Stimulated activated CD8-positive, alpha-beta memory T cell treated with anti-CD3 and anti-CD28 coated beads, Interleukin-2, amount 100 ng/mL, for 1 hour (primary cell): Measurements from ENCODE around the gene CDH23.
A peak's percentile ranks its signal among the peaks of the same experiment; 100 is the strongest.

ENCODE experiments used
- DNase-seq, 2 donors: peaks; one replicate each; pipeline ENCODE4 v3.0.0-alpha.2; 2020; ENCODE audit warnings: low read depth in 2 of 2

CDH23 gene

DNA sequence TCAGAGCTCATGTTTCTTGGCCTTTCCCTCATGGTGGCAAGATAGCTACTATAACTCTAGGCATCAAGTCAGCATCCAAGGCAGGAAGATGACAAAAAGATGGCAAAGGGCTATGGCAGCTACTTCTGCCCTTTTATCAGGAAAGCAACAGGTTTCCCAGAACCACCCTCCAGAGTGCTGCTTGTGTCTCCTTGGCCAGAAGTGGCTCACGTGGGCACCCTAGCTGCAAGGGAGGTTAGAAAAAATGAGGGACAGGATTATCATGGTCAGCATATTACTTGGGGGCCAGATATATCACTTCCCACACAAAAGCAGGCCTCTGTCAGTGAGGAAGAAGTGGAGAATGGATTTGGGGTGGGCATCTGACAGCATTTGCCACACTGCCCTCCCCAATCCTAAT lies 347.1 kb downstream of the CDH23 start:
- no peak for DNase-seq

DNA sequence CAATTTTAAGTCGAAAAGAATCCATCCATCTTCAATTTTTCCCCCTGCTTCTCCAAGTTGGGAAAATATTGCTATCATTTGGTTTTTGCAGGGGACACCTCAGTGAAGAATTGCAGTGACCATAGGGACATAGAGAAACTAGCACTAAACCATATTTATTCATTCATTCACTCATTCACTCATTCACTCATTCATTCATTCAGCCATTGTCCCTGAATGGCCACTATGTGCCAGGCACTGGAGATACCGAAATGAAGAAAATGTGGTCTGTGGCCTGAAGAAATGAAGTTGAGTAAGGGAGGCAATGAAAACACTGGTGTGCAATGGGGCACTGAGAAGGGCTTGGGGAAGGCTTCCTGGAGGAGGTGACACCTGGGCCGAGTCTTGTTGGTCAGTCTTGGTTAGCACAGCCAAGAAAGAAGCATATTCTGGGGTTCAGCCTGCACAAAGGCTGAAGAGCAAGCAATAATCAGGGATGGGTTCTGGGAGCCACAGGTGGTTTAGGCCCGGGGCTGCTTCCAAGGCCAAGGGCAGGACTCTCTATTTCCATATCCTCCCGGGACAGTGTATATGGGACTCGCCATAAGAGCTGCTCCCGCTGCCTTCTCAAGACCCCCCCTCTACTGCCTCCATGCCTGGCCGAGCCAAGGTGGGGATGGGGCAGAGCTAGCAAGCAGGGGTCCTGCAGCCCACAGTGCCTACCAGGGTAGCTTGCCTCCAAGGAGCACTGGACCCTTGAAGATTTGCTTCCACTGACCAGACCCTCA lies 348.4 kb downstream of the CDH23 start:
- no peak for DNase-seq

DNA sequence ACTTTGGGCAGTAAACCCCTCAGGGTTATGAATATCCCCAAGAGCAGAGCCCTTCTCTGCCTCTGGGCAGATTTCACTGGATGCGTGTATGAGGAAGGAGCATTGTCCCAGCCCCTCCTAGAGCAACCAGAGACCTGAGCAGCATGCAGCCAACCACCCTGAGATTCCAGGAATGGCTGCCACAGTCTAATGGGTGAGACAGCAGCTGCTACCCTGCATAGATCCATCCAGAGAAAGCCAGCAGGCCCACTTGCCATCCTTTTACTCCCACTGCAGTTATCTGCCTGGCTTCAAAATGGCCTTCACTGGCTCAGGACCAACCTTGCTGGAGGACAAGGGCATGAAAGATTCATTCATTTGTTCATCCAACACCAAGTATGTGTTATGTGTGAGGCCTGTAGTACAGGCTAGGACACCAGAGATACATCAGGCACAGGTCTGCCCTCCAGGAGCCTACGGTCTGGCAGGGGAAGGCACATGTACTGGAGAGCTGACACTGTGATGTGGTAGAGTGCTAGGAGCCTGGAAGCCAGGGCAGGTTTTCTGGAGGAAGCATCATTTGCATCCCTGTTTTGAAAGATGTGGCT lies 349.0 kb downstream of the CDH23 start:
- DNase-seq = no peak

DNA sequence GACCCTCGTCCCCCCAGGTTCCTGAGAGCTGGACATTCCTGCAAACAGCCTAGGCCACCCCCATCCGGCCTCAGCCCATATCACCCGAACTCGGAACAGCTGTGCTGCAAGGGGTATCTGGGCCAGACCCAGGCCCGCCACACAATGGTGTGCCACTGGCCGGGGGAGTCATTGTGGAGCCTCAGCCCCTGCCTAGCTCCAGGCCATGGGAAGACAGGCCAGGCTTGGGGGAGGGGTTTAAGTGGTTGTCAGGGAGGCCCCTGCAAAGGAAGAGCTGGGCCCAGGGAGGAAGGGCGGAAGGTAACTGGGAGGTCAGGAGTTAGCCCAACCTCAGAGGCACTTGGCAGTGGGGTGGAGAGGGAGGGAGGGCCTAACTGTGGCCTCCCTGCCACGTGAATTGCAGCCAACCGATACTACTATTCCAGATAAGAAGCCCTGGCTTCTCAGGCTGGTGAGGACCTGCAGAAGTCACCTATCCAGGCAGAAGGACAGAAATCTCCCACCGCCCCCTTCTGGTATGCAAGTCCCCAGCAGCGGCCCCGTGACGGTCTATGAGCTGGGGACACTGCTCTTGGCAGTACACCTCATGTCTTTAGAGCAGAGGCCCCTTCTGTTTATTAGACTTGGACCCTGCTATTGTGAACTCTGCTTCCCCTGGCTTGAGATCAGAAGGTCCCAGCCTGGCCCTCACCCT lies 349.8 kb downstream of the CDH23 start:
- DNase-seq = no peak

DNA sequence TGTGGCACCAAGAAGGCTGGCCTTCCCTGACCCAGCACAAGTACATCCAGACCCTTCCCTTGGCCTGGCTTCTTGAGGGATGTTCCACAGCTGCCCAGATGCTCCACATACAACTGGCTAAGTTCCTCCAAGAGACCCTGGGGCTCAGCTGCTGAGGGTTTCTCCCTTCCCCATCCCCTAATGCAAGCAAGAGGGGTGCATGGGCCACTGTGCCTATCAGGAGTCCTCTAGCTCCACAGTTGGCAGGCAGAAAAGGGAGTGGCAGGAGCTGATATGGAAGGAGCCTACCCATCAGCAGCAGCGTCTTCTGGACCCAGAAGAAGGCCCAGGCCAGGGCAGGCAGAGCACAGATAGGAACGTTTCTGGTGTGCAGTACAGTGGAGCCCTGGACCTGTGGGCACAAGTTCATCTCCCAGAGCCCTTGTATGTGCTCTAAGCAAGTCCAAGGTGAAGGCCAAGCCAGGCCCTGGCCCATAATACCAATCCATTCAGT lies 350.4 kb downstream of the CDH23 start:
- no peak for DNase-seq

DNA sequence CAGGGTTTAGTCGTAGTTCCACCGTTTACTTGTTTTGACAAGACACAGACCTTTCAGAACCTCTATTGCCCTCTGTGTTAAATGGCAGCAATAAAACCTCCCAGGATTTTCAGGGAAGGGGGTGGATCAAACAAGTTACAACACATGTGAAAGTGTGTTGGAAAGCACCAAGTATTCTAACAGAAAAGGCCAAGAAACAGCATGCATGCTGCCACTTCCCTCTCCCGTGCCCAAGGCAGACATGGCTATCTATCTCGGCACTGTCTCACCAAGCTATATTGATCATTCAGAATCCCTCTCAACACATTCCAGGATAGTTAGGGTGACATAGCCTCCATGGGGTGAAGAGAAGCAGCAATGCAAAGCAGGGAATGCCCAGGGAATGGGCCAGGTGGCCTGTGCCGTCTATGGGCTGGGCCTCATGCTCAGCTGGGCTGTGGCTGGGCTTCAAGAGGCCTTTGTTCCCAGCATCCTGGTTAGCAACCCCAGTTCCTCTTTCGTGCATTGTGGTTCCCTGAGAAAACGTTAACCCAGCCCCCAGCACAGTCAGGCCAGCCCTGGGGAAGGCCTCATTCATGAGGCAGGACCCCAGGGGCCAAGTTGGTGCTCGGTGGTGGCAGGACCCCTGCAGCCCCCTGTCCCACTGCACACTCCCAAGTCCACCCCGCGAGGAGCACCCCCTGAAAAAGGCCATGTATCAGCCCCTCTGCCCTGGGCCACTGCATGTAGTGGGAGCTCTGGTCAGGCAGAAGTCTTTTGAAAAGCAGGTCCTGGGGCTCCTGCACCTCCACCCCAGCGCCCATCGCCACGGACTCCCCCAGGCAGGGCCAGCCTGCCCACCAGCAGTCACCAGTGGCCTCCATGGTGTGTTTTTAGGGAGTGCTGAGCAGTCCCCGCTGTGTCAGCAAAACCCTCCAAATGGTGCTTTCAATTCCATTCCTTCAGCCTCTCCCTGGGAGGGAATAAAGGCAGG lies 351.1 kb downstream of the CDH23 start:
- no peak for DNase-seq

DNA sequence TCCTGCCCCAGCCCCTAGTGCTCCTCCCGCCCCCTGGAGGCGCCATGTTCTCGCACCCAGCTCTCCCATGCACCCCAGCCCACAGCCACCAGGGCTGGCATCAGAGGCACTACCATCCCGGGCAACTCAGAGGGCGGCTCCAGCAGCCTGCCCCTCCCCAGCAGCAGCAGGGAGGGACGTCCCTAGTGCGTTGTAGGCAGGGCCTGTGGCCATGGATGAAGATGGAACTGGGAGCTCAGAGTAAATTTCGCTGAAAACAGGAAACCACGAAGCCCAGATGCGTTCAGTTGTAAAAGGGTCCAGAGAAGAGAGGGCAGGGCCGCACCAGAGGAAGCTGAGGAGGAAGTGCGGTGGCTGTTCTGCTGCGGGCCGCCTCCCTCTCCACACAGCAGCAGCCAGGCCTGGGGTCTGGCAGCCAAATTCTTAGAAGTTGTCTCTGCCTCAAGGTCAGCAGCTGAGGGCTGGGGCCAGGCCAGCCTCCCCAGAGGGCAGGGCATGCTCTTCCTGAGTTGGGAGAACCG lies 352.0 kb downstream of the CDH23 start:
- peak in 1 of 2 donors; percentile 49 for DNase-seq

DNA sequence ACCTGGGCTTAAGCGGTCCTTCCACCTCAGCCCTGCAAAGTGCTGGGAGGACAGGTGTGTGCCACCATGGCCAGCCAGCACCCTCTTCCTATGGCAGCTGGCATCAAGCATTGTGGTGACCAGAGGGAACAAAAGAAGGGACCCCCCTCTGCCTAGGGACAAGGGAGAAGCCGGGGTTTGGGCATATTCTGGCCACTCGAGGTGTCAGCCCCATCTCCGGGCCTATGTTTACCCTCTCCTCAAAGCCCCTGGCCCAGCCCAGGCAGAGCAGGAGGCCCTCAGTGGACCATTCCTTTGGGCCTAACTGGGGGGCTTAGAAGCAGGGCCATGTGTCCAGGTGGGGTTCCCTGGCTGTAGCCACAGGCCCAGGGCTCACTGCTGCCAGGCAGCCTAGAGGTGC lies 352.7 kb downstream of the CDH23 start:
- DNase-seq = no peak

DNA sequence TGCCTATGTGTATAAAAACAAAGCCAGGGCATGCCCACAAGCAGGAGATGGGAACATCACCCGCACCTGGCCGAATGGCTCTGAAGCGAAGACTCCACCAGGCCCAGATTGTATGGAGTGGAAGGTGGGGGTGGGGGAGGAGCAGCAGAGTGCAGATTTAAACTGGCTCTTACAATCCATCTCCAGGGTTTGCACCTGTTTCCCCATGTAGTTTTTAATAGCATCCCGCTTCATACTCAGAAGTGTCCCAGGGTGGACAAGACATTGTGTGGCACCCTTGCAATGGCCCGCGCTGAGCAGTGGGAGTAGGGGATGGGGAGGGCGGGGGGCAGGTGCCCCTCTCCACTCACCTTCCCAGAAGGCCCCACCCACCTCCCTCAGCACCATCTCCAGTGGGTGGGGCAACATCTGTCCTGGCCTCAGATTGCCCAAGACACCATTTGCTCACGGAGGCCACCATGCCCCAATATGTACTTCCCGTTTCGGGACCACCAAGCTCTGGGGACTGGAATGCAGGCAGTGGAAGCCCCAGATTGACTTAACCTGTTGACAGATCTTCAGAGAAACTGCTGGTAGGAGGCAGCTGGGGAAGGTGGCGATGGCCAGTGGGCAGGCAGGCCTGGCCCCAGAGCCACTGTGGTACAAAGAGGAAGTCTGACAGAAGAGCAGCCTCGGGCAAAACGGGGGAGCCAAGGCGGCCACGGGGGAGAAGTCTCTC lies 353.6 kb downstream of the CDH23 start:
- no peak for DNase-seq

DNA sequence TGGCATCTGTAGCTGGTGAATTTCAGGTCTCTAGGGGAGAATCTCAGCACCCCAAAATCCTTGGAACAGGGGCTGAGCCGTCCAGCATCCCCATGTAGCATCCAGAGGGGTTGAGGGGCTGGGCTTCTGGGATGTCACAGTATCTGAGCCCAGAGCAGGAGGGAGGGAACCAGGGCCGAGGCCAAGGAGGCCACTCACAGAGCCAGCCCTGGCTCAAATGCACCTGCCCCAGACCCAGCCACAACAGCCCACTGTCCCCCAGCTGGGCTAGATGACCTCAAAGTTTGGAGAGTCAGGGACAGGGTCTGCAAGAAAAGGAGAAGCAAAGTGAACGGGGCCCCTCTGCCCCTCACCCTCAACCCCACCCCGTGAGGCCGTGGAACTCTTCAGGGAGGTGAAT lies 354.3 kb downstream of the CDH23 start:
- no peak for DNase-seq

DNA sequence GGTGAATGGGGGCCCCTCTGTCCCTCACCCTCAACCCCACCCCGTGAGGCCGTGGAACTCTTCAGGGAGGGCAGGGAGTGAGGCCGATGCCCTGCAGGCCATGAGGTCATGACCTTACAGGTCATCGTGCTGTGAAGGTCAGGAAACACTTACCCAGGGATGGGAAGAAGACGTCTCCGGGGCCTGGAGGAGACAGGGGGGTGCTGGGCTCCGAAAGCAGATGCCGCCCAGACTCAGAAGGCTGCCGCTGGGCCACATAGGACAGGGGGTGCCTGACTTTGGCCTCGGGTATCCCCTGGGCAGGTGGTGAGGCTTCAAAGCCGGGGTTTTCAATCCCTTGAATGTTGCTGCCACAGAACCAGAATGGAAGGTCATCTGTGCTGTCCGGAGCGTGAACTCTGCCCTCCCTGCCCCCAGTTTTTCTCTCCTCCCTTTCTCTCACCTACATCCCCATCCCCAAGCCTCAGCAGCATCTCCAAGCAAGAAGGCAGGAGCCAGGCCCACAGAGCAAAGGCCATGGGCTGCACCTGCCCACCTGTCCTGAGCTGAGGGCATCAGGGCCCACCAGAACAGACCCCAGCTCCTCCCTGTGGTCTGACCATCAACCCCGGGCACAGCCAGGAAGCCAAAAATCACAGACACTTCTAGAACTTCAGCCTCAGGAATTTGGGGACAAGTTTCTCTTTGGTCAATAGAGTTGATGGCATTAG lies 354.9 kb downstream of the CDH23 start:
- no peak for DNase-seq

DNA sequence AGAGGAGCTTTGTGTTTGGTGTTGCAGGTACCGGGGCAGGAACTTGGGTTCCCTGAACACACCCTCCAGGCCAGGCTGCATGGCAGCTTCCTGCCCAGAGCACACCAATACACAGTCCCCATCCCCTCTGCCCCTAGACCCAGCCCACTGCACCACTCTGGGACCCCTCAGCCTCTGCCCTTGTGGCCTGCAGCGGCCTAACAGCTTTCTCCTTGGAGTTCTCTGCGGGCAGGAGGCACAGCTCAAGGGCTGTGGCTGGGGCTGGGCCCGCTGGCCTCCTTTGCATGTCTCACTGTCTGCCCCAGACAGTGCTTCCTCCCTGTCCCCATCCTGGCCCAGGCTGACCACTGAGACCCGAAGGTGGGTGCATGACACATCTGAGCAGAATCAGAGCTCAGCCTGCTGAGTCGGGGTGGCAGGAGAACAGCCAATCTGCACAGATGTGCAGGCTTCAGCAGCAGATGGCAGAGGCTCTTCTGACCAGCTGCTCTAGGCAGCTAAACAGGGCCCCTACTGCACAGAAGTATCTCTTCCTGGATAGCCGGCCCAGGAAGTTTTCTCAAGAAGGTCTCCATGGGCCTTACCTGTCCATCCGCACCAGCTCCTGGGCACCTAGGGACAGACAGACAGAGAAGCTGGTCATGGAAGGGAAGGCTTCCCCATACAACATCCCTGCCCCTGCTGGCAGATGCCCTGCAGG lies 355.8 kb downstream of the CDH23 start:
- no peak for DNase-seq

DNA sequence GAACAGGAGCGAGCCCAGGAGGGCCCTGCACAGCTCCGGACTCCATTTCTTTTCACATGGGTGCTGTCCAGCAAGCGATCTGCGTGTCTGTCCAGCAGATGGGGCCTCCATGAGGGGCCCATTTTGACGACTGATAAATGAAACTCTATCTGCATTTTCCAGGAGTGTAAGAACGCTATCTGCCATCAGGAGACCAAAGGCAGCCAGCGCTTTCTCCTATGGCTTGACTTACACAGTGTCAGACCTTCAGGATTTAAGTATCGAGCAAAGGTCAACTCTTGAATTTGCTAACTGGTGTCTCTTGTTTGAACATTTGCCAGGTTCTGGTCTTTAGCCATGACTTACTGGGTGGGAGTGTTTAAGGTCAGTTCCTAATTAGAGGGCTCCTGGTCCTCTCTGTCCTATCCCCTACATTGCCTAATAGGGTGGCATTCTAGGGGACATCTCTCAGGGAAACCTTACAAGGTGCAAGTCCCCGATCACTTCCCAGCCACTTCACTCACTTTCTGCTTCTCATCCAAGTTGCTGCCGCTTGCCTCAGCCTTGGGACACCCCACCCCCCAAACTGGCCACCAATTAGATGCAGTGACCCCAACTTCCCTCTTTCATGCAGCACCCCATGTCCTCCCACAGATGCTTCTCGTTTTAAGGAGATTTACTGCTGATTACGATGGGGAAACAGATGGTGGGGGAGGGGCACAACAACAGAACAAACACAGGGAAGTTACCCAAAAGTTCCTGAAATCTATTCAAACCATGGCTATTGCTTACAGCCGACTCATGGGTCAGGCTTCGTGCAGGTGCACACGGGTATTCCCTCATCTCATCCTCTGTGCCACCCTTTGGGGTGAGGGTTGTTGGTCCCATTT lies 356.6 kb downstream of the CDH23 start:
- DNase-seq = no peak

DNA sequence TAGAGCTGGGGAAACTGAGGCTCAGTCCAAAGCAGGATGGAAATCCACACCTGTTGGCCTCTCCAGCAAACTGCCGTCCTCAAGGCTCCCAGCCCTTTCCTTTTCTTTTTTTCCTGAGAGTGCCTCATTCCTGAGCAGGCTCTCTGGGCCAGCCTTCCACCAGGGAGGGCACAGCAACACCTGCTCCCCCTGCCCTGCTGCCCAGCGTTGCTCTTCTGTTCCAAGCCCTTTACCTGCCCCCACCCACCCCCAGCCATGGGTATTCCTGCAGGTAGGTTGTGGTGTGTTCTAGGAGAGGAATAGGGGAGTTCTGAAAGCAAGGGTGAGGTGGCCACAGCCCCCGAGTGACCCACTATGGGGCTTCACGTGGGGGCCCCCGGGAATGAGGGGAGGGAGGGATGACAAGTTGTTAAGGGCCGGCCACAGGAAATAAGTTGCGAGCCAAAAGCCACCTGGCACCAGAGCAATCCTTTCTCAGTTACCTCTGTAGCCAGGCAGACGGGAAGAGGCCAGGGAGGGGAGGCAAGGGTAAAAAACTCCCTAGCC lies 357.3 kb downstream of the CDH23 start:
- DNase-seq = no peak

DNA sequence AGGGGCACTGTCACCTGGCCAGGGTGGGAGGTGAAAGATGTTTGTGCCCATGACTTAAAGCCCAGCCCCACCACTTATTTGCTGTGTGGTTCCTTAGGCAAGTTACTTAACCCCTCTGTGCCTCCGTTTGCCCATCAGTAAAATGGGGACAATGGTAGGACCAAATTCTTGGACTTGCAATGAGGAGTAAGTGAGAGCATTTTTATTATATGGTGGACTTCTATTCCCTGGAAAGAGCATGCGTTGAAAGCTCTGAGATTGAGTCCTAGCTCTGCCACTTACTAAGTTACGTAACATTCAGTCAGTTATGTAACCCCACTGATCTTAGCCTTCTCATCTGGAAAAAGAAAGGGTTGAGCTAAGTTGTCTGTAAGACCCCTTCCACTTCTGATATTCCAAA lies 357.8 kb downstream of the CDH23 start:
- DNase-seq = no peak

DNA sequence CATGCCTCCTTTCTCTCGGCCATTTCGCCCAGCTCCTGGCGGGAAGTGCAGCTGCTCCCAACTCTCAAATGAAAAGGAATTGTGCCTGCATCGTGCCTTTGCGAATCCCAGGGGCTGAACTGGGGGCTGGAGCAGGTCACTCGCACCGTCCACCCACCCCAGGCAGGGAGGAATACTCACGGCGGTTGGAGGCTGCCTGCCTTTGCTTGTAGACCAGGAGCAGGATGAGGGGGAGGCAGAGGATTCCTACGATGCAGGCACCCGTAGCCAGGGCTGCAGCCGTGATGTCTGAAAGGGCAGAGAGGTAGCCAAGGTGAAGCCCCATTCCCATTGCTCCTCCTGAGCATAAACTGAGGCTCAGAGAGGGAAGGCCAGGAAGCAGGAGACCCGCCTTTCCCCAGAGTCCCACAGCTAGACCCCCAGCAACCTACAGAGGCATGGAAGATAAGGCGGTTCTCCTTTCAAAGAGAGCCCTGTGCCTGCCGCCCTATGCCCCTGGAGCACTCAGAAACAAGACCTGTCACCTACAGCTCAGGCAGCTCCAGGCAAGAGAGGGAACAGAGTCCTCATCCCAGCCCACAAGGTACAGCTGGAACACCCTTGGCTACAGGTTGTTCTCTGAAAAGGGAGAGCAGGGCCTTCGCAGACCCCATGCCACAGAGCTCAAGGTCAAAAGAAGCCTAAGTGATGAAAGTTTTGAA lies 358.6 kb downstream of the CDH23 start:
- no peak for DNase-seq

DNA sequence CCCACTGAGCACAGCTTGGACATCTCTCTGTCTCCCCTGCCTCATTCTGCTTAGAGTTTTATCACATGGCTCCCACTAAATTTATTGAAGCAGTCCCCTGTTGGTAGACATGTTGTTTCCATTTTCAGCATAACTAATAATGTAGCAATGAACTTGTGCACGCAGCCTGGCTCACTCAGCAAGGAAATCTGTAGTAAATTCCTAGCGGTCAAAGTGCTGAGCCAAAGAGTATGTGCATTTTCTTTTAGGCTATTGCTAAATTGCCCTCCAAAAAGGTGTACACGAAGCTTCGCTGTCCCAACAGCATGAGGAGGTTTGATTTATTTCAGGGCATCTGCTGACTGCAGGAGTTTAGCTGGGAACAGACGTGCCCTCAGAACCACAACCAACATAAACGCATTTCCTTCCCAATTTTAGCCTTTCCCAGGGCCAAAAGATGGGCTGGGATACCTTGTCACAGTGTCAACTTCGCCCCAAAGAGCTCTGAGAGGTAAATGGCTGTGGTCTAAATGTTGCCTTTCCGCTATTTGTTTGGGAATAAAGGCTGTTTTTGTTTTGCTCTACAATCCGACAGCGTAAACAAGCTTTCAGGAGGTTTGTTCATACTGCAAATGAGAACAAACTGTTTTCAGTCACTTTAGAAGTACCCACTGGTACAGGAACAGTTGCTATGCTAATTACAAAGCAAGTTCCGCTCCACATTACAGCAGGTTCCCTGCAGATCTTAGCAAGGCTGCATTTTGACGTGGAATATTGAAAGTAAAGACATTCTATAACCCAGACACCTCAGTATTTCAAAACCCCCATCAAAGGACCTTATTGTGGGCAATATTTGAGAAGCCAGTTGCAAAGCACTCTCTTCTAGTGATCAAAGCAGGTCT lies 359.8 kb downstream of the CDH23 start:
- DNase-seq = no peak
